OCI-LY7 (cell line): ENCODE data around the gene S1PR1. TPM values are rescaled to one million over a fixed set of nuclear protein-coding genes. Genes with fewer than 3 reads are reported as not detected.
"Not testable (repeated sequence)": the region's sequence is repeated elsewhere in the genome, so short reads cannot be mapped to it uniquely, and the experiment has no call there.

Experiments used
- BruUV-seq: library from RNA; stranded (reverse); fragments of 400-500 nt; replicated peaks from 2 replicates; lab custom pipeline; 2021; lab: Mats Ljungman, UMichigan
- CTCF ChIA-PET: fragments of 300-600 bp; sonication (Branson Sonifier 250); formaldehyde crosslinking; loops from one replicate; lab custom pipeline; 2022; ENCODE audit warnings: antibody characterized with exemption; ENCODE audit not compliant: unreplicated experiment; lab: Charles Lee
- POLR2A ChIA-PET: fragments of 300-600 bp; sonication (Branson Sonifier 250); formaldehyde crosslinking; loops from one replicate; lab custom pipeline; 2022; ENCODE audit warnings: antibody characterized with exemption; lab: Charles Lee
- DNase-seq: peaks from one replicate; pipeline ENCODE4 v3.0.0-alpha.2; 2015; ENCODE audit warnings: low spot score
- H2AFZ ChIP-seq: fragments of 200-600 bp; sonication (generic), shearing (Covaris generic); 2 replicates; pipeline ENCODE4 v1.6.1; 2014; ENCODE audit warnings: mild to moderate bottlenecking, antibody characterized with exemption, low read length, moderate library complexity
- H3K27ac ChIP-seq: fragments of 200-600 bp; sonication (generic); 2 replicates; pipeline ENCODE4 v1.5.1; 2014; ENCODE audit warnings: mixed run types, low read depth, mild to moderate bottlenecking, moderate library complexity, low read length, inconsistent platforms; ENCODE audit not compliant: poor library complexity, severe bottlenecking
- H3K36me3 ChIP-seq: fragments of 200-600 bp; sonication (generic); 2 replicates; pipeline ENCODE4 v1.6.1; 2014; ENCODE audit warnings: mild to moderate bottlenecking, antibody characterized with exemption, low read length, moderate library complexity, mixed read lengths; ENCODE audit not compliant: insufficient read depth
- H3K4me1 ChIP-seq: fragments of 200-600 bp; sonication (generic); 2 replicates; pipeline ENCODE4 v1.5.1; 2014; ENCODE audit warnings: mild to moderate bottlenecking, low read length; ENCODE audit not compliant: insufficient read depth, poor library complexity, severe bottlenecking
- H3K4me2 ChIP-seq: fragments of 200-600 bp; sonication (generic); 2 replicates; pipeline ENCODE4 v1.6.1; 2014; ENCODE audit warnings: mild to moderate bottlenecking, low read length
- H3K4me3 ChIP-seq: fragments of 200-600 bp; sonication (generic); 2 replicates; pipeline ENCODE4 v1.5.1; 2014; ENCODE audit warnings: mild to moderate bottlenecking, low read depth, low read length; ENCODE audit not compliant: poor library complexity, severe bottlenecking
- H3K79me2 ChIP-seq: fragments of 200-600 bp; sonication (generic); 2 replicates; pipeline ENCODE4 v1.6.1; 2016; ENCODE audit warnings: low read depth, mild to moderate bottlenecking, low read length, moderate library complexity, mixed read lengths; ENCODE audit not compliant: insufficient read depth
- H3K9me2 ChIP-seq: fragments of 200-600 bp; sonication (generic); 2 replicates; pipeline ENCODE4 v1.6.1; 2016; ENCODE audit warnings: mild to moderate bottlenecking, low read length, mixed read lengths; ENCODE audit not compliant: insufficient read depth
- H3K9me3 ChIP-seq: fragments of 200-600 bp; sonication (generic); 2 replicates; pipeline ENCODE4 v1.6.1; 2014; ENCODE audit warnings: mild to moderate bottlenecking, mixed run types, low read length, mixed read lengths
- H4K20me1 ChIP-seq: fragments of 200-600 bp; sonication (generic); 2 replicates; pipeline ENCODE4 v1.6.1; 2014; ENCODE audit warnings: mild to moderate bottlenecking, antibody characterized with exemption, low read length, moderate library complexity, mixed read lengths; ENCODE audit not compliant: insufficient read depth
- CTCF ChIP-seq: fragments of 200-600 bp; sonication (generic); conservative IDR thresholded peaks from 2 replicates; pipeline ENCODE4 v1.5.1; 2014; ENCODE audit warnings: mild to moderate bottlenecking, antibody characterized with exemption, low read length, moderate library complexity, mixed read lengths
- EZH2phosphoT487 ChIP-seq: fragments of 200-600 bp; sonication (generic); IDR thresholded peaks from 2 replicates; pipeline ENCODE4 v1.6.1; 2018; ENCODE audit warnings: low read depth, borderline replicate concordance, mild to moderate bottlenecking, mixed run types, antibody characterized with exemption, low read length, moderate library complexity, mixed read lengths
- intact Hi-C: fragments of 100-400 bp; cut with micrococcal nuclease; formaldehyde crosslinking; loops from one replicate; pipeline ENCODE4 v1.10.0; 2022; ENCODE audit not compliant: unreplicated experiment
- total RNA-seq, 2 experiments: library from RNA; depleted of rRNA in 1 of 2; stranded (reverse); fragments of >200 nt in 1 of 2; shearing (Covaris generic) in 1 of 2; gene quantifications; 2 replicates each; pipeline ENCODE4 v1.2.3, GENCODE V29; 2014 to 2022

Gene S1PR1
- total RNA-seq, 2 experiments from 2014 or later: 0.41 TPM; not detected in 1

GRCh38 chr1:101200513-101200912 is 36.3 kb upstream of the S1PR1 start:
- Histone ChIP-seq H3K9me3 (no peaks in the 10 kb centered on the region), H3K4me1 (no peaks in the 10 kb centered on the region), H3K27ac (no peak overlapping the region), H3K79me2 (no peaks in the 10 kb centered on the region), H3K36me3 (no peaks in the 10 kb centered on the region), H3K4me2 (no peak overlapping the region), H3K9me2 (no peaks in the 10 kb centered on the region), H2AFZ (no peak overlapping the region), H4K20me1 (no peaks in the 10 kb centered on the region), H3K4me3 (no peak overlapping the region)
- no TSS peak for BruUV-seq
- CTCF ChIA-PET: no interaction called here
- POLR2A ChIA-PET: no interaction called here
- no peak for TF ChIP-seq CTCF
- no peak for TF ChIP-seq EZH2phosphoT487
- no peak for DNase-seq
- intact Hi-C loops: no loop called here

GRCh38 chr1:101203820-101204540 is 32.8 kb upstream of the S1PR1 start:
- H3K4me1 ChIP-seq: no peaks in the 10 kb centered on the region
- intact Hi-C loops: no loop called here
- no peaks in the 10 kb centered on the region for H3K79me2 ChIP-seq
- H2AFZ ChIP-seq: no peak overlapping the region
- H3K9me2 ChIP-seq: no peaks in the 10 kb centered on the region
- DNase-seq: no peak
- POLR2A ChIA-PET: interaction anchor here (0.7 to 1.0 kb wide), 3 partner anchors 11 to 64 kb away, joined by 3 read pairs; no protein-coding TSS in a partner anchor
- CTCF ChIA-PET: no interaction called here
- H3K36me3 ChIP-seq: no peaks in the 10 kb centered on the region
- TF ChIP-seq CTCF: no peak
- TF ChIP-seq EZH2phosphoT487: no peak
- H3K4me2 ChIP-seq: no peak overlapping the region
- no peak overlapping the region for H3K27ac ChIP-seq
- H3K4me3 ChIP-seq: no peak overlapping the region
- no TSS peak for BruUV-seq
- H3K9me3 ChIP-seq: no peaks in the 10 kb centered on the region
- H4K20me1 ChIP-seq: no peaks in the 10 kb centered on the region

GRCh38 chr1:101205457-101205856 is 31.4 kb upstream of the S1PR1 start:
- POLR2A ChIA-PET: interaction anchor here (0.6 kb wide), 1 partner anchor 16 kb away, joined by 3 read pairs; no protein-coding TSS in a partner anchor

GRCh38 chr1:101206139-101206538 is 30.7 kb upstream of the S1PR1 start:
- H3K4me2 ChIP-seq, CTCF ChIA-PET, H3K79me2 ChIP-seq, H2AFZ ChIP-seq, H4K20me1 ChIP-seq, POLR2A ChIA-PET, H3K9me3 ChIP-seq, intact Hi-C loops, BruUV-seq, DNase-seq, H3K9me2 ChIP-seq, H3K4me1 ChIP-seq, H3K36me3 ChIP-seq, H3K27ac ChIP-seq, H3K4me3 ChIP-seq: not testable (repeated sequence)

More at GRCh38 chr1:101205457-101205856, 31.4 kb upstream of the S1PR1 start:
- no peak overlapping the region for H3K4me3 ChIP-seq
- no peaks in the 10 kb centered on the region for H3K36me3 ChIP-seq
- no peak overlapping the region for H3K27ac ChIP-seq
- CTCF ChIA-PET: no interaction called here
- no TSS peak for BruUV-seq
- H3K4me2 ChIP-seq: no peak overlapping the region
- no peaks in the 10 kb centered on the region for H4K20me1 ChIP-seq
- no peaks in the 10 kb centered on the region for H3K79me2 ChIP-seq
- no peak overlapping the region for H2AFZ ChIP-seq
- TF ChIP-seq EZH2phosphoT487: no peak
- no peak for TF ChIP-seq CTCF
- intact Hi-C loops: no loop called here
- DNase-seq: no peak
- no peaks in the 10 kb centered on the region for H3K9me3 ChIP-seq
- no peaks in the 10 kb centered on the region for H3K9me2 ChIP-seq
- no peaks in the 10 kb centered on the region for H3K4me1 ChIP-seq
